ELR (cell line): ENCODE data around the gene RASSF8.

ENCODE experiments used
- DNase-seq: peaks from one replicate; pipeline ENCODE4 v3.0.0-alpha.2; 2015; ENCODE audit warnings: low read depth

The RASSF8 gene

GRCh38 chr12:25993901-25994651 is 35.6 kb downstream of the RASSF8 start:
- DNase-seq = peak; percentile 89

- peak; percentile 24 for DNase-seq
Measured at GRCh38 chr12:25994901-25995625, 36.6 kb downstream of the RASSF8 start.

GRCh38 chr12:25995906-25996305 is 37.4 kb downstream of the RASSF8 start:
- DNase-seq = peak; percentile 51

- peak; percentile 31 for DNase-seq
Measured at GRCh38 chr12:25996677-25997076, 38.2 kb downstream of the RASSF8 start.

- DNase-seq = peak; percentile 97
Measured at GRCh38 chr12:25997201-25997963, 38.9 kb downstream of the RASSF8 start.

GRCh38 chr12:26000898-26001297 is 42.4 kb downstream of the RASSF8 start:
- DNase-seq = no peak

- no peak for DNase-seq
Measured at GRCh38 chr12:26001530-26001929, 43.0 kb downstream of the RASSF8 start.

- no peak for DNase-seq
Measured at GRCh38 chr12:26003065-26003464, 44.6 kb downstream of the RASSF8 start.

GRCh38 chr12:26007566-26007965 is 49.1 kb downstream of the RASSF8 start:
- no peak for DNase-seq

- DNase-seq = no peak
Measured at GRCh38 chr12:26009593-26009992, 51.1 kb downstream of the RASSF8 start.

GRCh38 chr12:26010293-26010821 is 51.9 kb downstream of the RASSF8 start:
- peak; percentile 26 for DNase-seq

- no peak for DNase-seq
Measured at GRCh38 chr12:26011099-26011498, 52.6 kb downstream of the RASSF8 start.

GRCh38 chr12:26014085-26014484 is 55.6 kb downstream of the RASSF8 start:
- DNase-seq = no peak

- DNase-seq = no peak
Measured at GRCh38 chr12:26016516-26016915, 58.0 kb downstream of the RASSF8 start.

GRCh38 chr12:26017484-26018211 is 59.2 kb downstream of the RASSF8 start:
- DNase-seq = peak; percentile 73

- DNase-seq = peak; percentile 41
Measured at GRCh38 chr12:26018926-26019325, 60.4 kb downstream of the RASSF8 start.

GRCh38 chr12:26021534-26021933 is 63.1 kb downstream of the RASSF8 start:
- DNase-seq = no peak

GRCh38 chr12:26022043-26022442 is 63.6 kb downstream of the RASSF8 start:
- DNase-seq = no peak

- no peak for DNase-seq
Measured at GRCh38 chr12:26026713-26027112, 68.2 kb downstream of the RASSF8 start.

GRCh38 chr12:26027401-26027800 is 68.9 kb downstream of the RASSF8 start:
- no peak for DNase-seq

- peak; percentile 70 for DNase-seq
Measured at GRCh38 chr12:26028953-26029735, 70.7 kb downstream of the RASSF8 start.
